ENCODE data around the gene DUSP9.
"Not testable (repeated sequence)": the region's sequence is repeated elsewhere in the genome, so short reads cannot be mapped to it uniquely, and the experiment has no call there.

Gene DUSP9

DNA sequence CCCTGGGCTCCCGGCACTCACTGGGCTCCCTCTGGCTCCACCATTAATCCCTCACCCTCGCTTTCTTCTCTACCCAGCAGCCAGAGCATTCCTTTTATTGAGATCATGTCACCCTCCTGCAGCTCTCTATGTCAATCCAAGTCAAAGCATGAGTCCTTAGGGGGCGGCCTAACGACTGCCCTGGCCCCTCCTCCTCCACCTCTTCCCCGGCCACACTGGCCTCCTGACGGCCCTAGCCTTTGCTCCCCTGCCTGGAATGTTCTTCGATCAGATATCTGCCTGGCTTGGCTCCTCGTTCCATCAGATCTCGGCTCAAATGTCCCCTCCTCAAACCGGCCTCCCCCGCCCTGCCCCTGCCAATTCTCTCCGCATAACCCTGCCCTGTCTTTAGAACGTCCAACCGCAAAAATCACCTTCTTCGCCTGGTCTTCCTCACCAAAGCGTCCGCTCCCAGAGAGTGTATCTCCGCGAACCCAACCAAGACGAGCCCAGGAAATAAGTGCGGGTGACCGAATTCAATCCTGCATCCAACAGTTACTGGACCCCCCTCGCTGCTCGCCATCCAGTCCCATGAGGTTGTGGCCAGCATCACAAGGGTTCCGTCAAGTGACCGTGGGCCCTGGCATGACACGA is 27.3 kb downstream of the DUSP9 start:
- DNase-seq, result no peak

DNA sequence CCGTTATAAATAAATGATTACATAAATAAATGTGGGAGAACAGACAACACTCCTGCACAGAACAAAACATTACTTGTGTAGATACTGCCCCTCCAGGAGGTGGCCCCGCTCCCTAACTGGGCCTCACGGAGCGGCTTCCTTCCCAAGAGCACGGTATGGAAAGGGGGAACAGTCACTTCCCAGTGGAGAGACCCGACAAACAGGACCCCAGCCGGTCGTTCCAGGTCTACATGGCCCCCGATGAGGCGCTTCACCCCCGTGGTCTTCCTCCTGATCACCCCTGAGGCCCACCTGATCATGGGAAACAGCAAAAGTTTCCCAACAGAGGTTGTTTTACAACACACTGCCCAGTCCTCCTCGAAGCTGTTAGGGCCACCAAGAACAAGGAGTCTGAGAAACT is 34.2 kb downstream of the DUSP9 start:
- no peak for DNase-seq

DNA sequence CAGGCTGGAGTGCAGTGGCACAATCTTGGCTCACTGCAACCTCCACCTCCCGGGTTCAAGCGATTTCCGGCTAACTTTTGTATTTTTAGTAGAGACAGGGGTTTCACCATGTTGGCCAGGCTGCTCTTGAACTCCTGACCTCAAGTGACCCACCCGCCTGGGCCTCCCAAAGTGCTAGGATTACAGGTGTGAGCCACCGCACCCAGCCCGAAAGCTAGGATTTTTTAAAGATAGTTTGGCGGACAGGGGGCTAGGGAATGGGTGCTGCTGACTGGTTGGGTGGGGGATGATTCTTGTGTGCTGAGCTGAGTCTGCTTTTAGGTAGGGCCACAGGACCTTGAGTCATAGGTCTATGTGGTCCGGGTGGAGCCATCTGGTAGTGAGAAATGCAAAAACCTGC is 36.5 kb downstream of the DUSP9 start:
- not testable (repeated sequence) for DNase-seq

DNA sequence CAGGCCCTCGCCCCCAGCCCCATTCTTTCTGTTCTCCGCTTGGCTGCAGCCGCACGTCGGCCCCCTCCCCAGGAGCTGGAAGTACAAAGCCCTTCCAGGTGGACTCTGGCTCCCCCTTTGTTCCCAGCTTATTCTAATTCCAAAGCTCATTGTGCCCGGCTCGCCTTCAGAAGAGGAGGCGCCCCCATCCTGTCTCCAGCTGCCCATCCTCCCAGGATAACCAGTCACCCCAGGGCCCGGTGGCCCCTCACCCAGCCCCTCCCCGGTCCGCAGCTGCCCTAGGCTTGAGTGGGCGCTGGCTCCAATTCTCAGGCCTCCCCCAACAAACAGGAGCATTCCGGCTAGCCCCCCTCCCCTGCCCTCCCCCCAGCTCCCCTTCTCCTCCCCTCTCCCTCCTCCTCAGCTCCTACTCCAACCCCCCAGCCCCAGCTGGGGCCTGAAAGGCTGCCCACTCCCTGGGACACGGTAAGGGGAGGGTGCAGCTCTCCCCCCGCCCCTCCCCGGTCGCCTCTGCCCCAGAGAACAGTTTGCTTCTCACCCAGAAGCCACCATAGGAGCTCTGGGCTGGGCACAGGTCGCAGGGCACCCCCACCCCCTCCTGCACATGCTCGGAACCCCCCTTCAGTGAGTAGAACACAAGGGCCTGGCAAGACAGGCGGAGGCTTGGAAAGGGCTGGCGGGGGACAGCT is 37.6 kb downstream of the DUSP9 start:
- DNase-seq, result no peak

DNA sequence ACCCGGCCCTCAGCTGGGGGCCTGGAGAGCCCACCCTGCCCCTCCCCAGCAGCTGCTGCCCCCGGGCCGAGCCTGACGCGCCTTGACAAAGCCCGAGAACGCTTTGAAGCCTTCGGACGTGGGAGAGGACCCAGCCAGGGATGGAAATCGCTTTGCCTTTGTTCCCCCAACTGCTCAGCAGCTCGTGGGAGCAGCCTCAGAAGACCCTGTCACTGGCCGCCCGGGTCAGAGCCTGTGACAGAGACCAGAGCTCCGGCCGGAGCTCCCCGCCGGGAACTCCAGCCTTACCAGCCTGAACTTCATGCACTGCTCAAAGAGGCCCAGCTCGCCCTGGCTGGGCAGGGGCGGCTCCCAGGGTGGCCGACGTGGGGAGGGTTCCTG is 38.1 kb downstream of the DUSP9 start:
- DNase-seq, result no peak

DNA sequence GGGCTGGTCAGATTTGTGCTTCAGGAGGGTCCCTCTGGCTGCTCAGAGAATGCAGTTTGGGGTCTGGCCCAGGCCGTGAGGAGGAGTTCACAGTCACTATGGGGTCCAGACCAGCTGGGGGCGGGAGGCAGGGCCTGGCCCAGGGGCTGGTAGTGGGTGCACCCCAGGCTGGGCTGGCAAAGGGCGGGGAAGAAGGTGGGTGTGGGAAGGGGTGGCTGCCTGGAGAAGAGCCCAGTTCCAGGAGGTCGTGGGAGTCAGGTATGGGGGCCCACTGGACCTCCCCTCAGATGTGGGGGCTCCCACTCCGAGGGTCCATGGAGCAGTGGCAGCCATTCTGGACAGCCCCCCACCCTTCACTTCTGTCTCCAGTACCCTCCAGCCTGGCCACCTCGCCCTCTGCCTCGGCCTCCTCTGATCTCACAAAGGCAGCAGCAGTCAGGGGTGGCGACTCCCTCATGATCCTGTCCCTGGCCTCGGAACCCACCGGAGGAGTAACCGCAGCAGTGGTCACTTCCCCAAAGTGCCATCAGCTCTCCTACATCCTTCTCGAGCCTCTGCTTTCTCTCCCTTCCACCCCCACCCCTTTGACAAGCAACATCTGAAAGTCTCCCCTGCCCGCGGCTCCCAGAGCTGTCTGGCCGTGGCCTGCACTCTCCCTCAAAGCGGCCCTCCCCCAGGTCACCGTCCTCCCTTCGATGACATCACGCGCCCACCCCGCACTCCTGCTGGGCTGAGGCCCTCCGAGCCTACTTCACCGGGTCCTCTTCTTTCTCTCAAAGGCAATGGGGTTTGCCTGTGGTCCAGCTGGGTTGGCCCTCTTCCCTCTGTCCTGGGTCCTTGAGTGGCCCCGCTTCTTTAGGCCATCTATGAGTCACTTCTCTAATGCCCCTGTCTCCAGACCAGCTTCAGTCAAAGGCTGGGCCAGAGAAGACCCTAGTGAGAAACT is 39.0 kb downstream of the DUSP9 start:
- DNase-seq, result no peak

DNA sequence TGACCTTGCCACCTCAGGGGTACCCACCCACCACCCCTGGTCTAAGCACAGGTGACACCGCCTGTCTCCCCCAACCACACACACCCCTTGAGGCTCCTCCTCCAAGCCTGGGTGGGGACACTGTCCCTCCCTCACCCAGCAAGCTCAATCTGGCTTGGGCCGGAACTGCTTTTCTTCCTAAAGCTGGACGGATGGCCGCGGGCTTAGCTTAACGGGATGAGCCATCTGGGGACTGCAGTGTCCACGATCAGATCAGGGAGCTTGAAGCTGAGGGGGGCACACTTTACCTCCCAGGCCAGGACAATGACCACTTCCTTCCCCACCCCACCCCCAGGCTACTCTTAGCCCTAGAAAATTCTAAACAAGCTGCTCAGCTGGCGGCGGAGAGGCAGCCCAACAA is 39.7 kb downstream of the DUSP9 start:
- DNase-seq, result no peak

DNA sequence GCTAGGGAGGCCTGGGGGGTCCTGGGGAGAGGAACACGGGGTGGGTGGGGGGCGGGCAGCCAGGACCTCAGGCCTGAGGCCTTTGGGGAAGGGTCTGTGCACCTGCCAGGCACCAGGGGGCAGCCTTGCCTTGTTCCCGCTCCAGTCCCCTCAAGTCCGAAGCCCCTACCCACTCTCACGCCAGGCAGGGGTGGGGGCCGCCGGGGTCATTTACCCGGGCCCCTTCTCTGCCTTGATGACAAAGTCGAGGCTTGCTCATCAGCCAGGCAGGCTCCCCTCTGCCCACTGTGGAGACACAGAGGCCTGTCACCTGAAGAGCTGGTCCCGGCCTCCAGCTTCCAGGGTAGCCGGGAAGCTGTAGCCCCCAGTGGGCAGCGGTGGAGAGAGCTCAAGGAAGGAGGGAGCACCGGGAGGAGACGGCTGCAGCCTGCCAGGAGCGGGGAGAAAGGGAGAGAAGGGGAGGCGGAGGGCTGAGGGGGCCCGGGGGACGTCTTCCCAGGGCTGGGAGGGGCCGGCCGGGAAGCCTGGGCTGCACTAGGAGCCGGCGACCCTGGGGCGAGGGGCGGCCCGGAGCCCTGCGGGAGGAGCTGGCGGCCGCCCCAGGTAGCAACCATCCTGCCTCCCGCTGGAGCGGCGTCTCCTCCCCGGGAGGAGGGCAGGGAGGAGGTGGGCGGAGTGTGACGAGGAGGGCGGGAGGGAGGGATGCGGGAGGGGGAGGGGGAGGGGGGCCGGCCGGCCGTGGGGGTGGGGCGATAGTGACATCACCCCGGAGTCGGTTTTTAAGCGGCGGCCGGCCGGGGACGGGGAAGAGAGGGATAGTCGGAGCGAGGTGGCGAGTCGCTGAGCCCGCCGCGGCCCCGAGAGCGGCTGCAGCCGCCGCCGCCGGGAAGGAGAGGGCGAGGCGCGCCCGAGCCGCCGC is 40.4 kb downstream of the DUSP9 start, which contains the start of gene SLC6A8:
Gene SLC6A8 (plus strand): TSS at position 806 of the 919 bp plus-strand sequence. CDS start 649 bp downstream, outside the sequence.
- DNase-seq, result peak; percentile 24

DNA sequence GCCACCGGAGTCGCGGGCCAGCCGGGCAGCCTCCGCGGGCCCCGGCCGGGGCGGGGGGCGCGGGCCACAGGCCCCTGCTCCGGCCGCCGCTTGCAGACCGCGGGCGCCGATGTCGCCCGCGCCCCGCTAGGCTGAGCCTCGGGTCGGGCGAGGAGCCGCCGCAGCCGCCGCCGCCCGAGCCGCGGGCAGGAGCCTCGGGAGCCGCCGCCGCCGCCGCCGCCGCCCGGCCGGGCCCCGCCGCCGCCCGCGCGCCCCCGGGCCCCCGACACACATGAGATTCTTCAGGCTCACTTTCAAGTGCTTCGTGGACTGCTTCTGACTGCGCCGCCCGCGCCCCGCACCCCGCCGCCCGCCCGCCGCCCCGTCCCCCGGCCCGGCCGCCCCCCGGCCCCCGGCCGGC is 41.1 kb downstream of the DUSP9 start:
- no peak for DNase-seq

DNA sequence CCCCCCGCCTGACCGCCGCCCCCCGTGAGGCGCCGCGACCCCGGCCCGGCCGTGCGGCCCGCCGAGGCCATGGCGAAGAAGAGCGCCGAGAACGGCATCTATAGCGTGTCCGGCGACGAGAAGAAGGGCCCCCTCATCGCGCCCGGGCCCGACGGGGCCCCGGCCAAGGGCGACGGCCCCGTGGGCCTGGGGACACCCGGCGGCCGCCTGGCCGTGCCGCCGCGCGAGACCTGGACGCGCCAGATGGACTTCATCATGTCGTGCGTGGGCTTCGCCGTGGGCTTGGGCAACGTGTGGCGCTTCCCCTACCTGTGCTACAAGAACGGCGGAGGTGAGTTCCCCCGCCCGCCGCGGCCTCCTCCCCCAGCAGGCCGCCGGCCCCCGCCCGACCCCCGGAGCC is 41.5 kb downstream of the DUSP9 start:
- DNase-seq, result no peak

DNA sequence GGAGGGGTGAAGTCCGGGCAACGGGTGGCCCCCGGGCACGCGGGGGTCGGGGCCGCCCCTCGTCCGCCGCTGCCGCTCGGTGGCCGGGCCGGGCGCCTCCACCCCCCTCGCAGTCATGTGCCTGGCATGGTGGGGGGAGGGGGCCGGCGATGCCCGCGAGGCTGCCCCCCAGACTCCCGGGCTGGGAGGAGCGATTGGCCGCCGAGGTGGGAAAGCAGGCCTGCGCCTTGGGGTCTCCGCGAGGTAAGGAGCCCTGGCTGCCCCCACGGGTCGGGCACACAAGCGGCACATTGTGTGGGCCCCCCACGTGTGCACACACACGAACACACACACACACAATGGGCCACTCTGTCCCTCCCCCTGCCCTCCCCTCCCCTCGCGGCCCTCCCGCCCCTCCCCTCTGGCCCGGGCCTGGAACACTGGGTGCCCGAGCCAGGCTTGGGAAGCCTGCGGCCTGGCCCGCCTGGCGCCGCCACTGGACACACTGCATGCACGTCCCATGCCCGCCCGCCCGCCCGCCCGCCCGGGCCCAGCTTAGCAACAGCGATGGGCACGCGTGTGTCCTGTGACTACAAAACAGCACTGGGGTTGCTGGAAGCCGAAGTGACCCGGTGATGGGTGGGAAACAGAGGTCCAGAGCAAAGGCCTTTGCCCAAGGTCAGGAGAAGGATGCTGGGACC is 42.0 kb downstream of the DUSP9 start:
- no peak for DNase-seq

DNA sequence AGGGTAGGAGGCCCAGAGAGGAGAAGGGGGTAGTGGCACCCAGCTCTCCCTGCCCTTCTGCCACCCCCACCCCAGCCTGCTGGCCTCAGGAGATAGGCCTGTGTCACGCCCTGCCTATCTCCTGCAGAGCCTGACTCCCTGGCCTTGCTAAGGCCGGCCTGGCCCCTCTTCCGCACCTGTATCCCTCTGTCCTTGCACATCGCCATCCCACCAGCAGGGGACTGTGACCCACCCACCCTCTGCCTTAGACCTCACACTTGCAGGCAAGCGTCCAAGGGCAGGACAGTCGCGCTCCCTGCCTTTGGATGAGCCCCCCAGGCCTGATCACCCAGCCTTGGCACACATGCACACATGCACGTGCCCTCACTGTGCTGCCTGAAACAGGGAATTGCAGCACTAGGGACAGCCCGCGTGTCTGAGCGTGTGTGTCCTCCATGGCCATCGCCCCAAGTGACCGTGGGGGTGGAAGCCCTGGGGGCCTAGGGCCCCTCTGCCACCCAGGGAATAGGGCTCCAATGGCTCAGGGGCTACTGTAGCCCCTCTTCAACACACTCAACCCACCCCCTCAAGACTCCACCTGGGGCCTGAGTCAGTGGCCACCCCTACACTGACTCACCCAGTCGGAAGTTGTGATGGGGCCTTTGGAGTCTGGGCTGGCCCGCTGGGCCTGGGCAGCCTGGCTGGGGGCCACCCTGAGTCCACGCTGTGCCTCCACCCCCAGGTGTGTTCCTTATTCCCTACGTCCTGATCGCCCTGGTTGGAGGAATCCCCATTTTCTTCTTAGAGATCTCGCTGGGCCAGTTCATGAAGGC is 42.9 kb downstream of the DUSP9 start:
- DNase-seq, result no peak

DNA sequence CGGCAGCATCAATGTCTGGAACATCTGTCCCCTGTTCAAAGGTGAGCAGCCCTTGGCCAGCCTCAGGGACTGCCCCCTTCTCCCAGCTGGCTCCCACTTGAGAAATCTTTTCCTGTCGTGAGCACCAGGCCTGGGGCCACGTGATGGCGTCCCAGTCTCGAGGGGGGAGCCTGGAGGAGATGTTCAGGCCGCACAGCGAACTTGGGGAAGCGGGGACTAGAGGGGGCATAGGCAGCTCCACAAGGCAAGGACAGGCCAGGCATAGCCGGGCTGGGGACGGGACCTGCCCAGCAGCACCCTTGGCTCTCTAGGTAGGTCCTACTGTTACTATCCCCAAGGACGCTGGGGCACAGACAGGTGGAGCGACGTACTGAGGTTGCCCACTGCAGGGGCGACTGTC is 43.5 kb downstream of the DUSP9 start:
- DNase-seq, result no peak

DNA sequence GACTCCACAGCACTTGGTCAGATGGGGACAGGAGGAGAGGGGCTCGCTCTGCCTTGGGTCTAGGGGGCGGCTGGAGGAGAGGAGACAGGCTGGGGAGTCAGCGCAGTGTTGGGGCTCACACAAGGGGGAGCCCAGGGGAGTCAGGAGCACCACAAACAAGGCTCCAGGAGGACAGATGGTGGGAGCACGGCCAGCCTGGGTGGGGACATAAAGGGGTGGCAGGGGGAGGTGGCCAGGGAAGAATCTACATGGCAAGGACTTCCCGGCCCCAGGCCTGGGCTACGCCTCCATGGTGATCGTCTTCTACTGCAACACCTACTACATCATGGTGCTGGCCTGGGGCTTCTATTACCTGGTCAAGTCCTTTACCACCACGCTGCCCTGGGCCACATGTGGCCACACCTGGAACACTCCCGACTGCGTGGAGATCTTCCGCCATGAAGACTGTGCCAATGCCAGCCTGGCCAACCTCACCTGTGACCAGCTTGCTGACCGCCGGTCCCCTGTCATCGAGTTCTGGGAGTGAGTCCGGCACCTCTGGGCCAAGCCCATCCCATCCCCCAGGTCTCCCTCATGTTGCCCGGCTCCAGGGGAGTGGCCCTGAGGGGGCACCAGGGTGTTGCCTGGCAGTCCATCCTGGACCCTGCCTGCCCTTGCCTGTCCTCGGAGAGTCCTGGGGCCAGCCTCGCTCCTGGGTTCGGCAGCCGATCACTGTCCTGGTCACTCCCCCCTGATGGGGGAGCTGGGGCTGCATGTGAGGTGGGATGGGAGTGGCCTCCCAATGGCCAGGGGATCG is 44.2 kb downstream of the DUSP9 start:
- DNase-seq, result not testable (repeated sequence)

DNA sequence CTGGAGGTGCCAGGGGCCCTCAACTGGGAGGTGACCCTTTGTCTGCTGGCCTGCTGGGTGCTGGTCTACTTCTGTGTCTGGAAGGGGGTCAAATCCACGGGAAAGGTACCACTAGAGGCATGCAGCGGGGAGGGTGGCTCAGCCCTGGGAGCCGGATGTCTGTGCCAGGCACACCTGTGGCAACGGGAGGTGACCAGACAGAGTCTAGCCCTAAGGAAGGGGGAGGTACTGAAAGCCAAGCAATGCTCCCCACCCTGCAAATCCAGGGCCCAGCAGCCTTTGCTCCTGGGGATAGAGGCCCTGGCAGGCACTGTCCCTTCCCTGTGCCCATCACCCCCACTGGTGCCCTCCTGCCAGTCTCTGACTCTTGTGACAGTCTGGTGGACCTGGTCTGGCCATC is 45.0 kb downstream of the DUSP9 start:
- DNase-seq, result no peak

DNA sequence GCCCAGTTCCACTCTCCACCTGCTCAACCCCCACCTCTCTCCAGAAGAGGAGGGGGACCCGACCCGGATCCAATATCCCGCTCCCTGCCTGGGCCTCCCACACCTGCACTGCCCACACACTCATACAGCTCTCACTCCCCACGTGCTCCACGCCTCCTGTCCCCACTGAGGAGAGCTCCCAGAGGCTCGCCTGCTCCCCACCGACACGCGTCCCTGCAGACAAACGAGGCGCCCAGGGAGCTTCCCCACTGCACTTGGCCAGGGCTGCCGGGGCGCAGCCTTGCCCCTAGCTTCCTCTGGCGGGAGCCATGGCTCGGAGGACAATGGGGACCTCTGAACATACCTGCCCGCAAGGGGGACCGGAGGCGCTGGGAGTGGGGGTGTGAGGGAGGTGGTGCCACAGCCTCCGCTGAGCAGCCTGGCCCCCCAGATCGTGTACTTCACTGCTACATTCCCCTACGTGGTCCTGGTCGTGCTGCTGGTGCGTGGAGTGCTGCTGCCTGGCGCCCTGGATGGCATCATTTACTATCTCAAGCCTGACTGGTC is 45.7 kb downstream of the DUSP9 start:
- DNase-seq, result no peak

DNA sequence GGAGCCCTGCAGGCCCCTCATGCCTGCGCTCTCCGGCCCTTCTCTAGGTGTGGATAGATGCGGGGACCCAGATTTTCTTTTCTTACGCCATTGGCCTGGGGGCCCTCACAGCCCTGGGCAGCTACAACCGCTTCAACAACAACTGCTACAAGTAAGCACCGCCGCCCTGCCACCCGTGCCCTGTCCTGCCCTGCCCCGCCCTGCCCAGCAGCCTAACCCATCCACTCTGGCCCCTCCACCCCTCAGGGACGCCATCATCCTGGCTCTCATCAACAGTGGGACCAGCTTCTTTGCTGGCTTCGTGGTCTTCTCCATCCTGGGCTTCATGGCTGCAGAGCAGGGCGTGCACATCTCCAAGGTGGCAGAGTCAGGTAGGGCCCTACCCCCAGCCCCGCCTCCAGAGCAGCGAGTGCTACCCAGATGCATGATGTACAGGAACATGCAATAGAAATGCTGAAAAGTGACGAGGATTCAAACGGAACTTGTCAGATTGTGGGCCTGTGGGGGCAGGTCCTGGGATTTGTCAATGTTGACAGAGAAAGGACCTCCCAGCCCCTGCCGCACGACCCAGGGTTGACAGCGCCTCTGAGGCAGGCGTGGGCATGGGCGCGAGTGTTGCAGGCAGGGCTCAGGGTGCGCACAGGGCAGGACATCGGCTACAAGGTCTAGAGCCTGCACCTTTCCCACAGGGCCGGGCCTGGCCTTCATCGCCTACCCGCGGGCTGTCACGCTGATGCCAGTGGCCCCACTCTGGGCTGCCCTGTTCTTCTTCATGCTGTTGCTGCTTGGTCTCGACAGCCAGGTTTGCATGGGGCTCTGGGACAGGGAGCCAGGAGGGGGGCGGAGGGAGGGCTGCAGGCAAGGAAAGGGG is 46.4 kb downstream of the DUSP9 start:
- DNase-seq, result no peak

DNA sequence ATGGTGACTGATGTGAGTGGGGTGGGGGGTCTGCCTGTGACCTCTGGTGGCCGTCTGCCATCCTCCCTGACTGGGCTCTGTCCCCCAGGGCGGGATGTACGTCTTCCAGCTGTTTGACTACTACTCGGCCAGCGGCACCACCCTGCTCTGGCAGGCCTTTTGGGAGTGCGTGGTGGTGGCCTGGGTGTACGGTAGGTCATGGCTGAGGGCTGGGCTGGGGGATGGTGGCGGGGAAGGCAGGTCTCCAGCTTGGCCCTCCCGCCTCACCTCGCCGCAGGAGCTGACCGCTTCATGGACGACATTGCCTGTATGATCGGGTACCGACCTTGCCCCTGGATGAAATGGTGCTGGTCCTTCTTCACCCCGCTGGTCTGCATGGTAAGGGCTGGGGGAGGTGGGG is 47.3 kb downstream of the DUSP9 start:
- DNase-seq, result not testable (repeated sequence)

Measured in NCI-H2029 (cell line).